K562 treated with DMSO at 1 percent for 24 hours (cell line): ENCODE measurements around the gene ARTN. TPM values are rescaled to one million over a fixed set of nuclear protein-coding genes. Genes with fewer than 3 reads are reported as not detected.

Experiments
- total RNA-seq: library from RNA; unstranded; fragments of 300-600 nt; gene quantifications from 2 replicates; pipeline ENCODE4 v1.2.3, GENCODE V29; 2022; ENCODE audit warnings: low read depth; ENCODE audit not compliant: insufficient read depth

Gene ARTN
- 2.2 and 3.5 TPM in 2 replicates for total RNA-seq

GRCh38 chr1:43933386-43934100, at the start of gene ARTN:
Gene ARTN (plus strand): TSS chr1:43933801. CDS start chr1:43935657, 1,856 bp downstream.

GRCh38 chr1:43946236-43947060, 12.8 kb downstream of the ARTN start, which contains the start of gene IPO13:
Gene IPO13 (plus strand): TSS chr1:43946950. CDS start chr1:43947601, 651 bp downstream.

GRCh38 chr1:43969746-43970466, 36.3 kb downstream of the ARTN start, which contains the start of gene DPH2:
Gene DPH2 (plus strand): TSS chr1:43970010. CDS start chr1:43970176, 166 bp downstream.

DNA sequence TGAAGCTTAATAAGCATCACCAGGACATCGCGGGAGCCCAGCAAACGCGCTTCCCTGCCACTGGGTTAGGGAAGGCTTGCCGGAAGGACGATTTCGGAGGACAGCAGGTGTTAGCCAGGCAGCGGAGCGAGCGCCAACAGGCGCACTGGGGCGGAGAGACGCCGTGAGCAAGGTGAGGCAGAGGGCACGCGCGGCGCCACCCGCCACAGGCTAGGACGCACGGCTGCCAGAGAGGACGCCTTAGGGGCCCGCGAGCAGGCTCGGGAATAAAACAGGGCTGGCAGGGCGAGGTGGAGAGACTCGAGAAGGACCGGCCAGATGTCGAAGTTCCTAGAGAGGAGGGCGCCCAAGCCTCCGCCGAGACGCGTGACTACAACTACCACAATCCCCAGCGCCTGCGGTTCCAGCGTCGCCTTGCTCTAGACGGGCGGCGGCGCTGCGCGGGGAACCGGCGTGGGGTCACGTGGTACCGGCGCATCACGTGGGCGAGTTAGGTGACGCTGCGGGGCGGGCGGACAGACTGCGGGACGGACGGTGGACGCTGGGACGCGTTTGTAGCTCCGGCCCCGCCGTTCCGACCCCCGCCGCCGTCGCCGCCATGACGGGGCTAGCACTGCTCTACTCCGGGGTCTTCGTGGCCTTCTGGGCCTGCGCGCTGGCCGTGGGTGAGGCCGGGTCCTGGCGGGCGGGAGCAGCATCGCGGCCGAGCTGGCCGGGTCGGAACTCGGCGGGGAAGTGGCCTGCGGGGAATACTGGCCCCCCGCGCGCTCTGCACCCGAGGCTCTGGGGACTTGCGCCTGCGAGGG, 41.0 kb downstream of the ARTN start, which contains the start of gene ATP6V0B:
Gene ATP6V0B, plus strand, starts transcription at position 518 of the 806 bp plus-strand sequence. Its CDS starts 81 bp downstream, at position 599.

GRCh38 chr1:43978551-43979260, 45.1 kb downstream of the ARTN start, which contains the start of gene B4GALT2:
Gene B4GALT2 (plus strand): TSS chr1:43979210. CDS start chr1:43981161, 1,951 bp downstream.

Other genes with a start within 250 kb of the ARTN start
- 26.7 and 29.1 TPM in 2 replicates for gene ST3GAL3, start 226.3 kb upstream of the ARTN start, total RNA-seq
- 37.5 and 49.1 TPM in 2 replicates for gene IPO13, start 13.1 kb downstream of the ARTN start, total RNA-seq
- 20.7 and 21.6 TPM in 2 replicates for gene DPH2, start 36.2 kb downstream of the ARTN start, total RNA-seq
- gene ATP6V0B, start 41.2 kb downstream of the ARTN start, total RNA-seq = 490 and 517 TPM in 2 replicates
- gene B4GALT2, start 45.4 kb downstream of the ARTN start, total RNA-seq = 38.6 and 40.1 TPM in 2 replicates
- gene CCDC24, start 57.8 kb downstream of the ARTN start, total RNA-seq = 2.0 and 3.2 TPM in 2 replicates
- 56.9 and 59.8 TPM in 2 replicates for gene SLC6A9, start 97.7 kb downstream of the ARTN start, total RNA-seq
- 0.16 TPM in 1 of 2 replicates, not detected in the other for gene KLF17, start 185.0 kb downstream of the ARTN start, total RNA-seq
- gene KLF18, start 207.8 kb downstream of the ARTN start, total RNA-seq = not detected in 2 replicates